Neutrophil (primary cell): ENCODE results near the gene TIE1.

Experiments
- H3K27ac ChIP-seq: fragments of 200-600 bp; sonication (generic); 2 replicates; pipeline ENCODE4 v1.5.1; 2016; ENCODE audit warnings: mild to moderate bottlenecking, moderate library complexity
- H3K27me3 ChIP-seq: fragments of 200-600 bp; sonication (generic); 2 replicates; pipeline ENCODE4 v1.6.0; 2016; ENCODE audit warnings: mild to moderate bottlenecking
- H3K36me3 ChIP-seq: fragments of 200-600 bp; sonication (generic); 2 replicates; pipeline ENCODE4 v1.5.1; 2017
- H3K4me1 ChIP-seq, 2 experiments: fragments of 200-600 bp in 1 of 2; sonication (generic) in 1 of 2; 1 replicate in 1 of 2; 2 replicates in 1 of 2; pipeline versions ENCODE4 v1.5.1 to v1.6.1; 2013 to 2016; ENCODE audit warnings: low read depth in 1 of 2, low read length in 1 of 2, mild to moderate bottlenecking in 1 of 2, moderate library complexity in 1 of 2; ENCODE audit not compliant: control insufficient read depth in 1 of 2, insufficient read depth in 1 of 2
- H3K4me3 ChIP-seq, 2 experiments: fragments of 200-600 bp in 1 of 2; sonication (generic) in 1 of 2; 1 replicate in 1 of 2; 2 replicates in 1 of 2; pipeline ENCODE4 v1.5.1; 2013 to 2016; ENCODE audit warnings: low read depth in 1 of 2, low read length in 1 of 2, mild to moderate bottlenecking in 1 of 2, moderate library complexity in 1 of 2
- H3K9me3 ChIP-seq: fragments of 200-600 bp; sonication (generic); 2 replicates; pipeline ENCODE4 v1.5.1; 2016
- TF ChIP-seq, protein P1 (sequence below): fragments of 200-600 bp; sonication (generic); IDR thresholded peaks from 2 replicates; pipeline ENCODE4 v1.5.1; 2016; ENCODE audit warnings: antibody characterized with exemption

Gene TIE1

DNA sequence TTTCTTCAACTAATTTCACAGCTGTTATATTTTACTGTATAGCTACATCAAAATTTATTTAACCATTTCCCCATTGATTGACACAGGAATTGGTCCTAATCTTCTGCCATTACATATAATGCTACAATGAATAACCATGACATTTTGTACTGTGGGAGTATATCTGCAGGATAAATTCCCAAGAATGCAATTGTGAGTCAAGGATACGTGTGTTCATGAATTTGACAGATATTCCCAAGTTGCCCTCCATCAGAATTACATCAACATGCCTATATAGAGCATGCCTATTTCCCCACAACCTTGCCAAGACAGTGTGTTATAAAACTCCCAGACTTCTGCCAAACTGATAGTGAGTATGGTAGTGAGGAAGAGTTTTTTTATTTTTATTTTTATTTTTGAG lies 2.7 kb upstream of the TIE1 start:
- TF ChIP-seq, protein P1, sequence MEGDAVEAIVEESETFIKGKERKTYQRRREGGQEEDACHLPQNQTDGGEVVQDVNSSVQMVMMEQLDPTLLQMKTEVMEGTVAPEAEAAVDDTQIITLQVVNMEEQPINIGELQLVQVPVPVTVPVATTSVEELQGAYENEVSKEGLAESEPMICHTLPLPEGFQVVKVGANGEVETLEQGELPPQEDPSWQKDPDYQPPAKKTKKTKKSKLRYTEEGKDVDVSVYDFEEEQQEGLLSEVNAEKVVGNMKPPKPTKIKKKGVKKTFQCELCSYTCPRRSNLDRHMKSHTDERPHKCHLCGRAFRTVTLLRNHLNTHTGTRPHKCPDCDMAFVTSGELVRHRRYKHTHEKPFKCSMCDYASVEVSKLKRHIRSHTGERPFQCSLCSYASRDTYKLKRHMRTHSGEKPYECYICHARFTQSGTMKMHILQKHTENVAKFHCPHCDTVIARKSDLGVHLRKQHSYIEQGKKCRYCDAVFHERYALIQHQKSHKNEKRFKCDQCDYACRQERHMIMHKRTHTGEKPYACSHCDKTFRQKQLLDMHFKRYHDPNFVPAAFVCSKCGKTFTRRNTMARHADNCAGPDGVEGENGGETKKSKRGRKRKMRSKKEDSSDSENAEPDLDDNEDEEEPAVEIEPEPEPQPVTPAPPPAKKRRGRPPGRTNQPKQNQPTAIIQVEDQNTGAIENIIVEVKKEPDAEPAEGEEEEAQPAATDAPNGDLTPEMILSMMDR: no peak
- H3K4me3 ChIP-seq: no peak overlapping the region
- no peaks in the 10 kb centered on the region for H3K9me3 ChIP-seq
- H3K4me1 ChIP-seq: no peaks in the 10 kb centered on the region
- H3K27me3 ChIP-seq: no peaks in the 10 kb centered on the region
- no peaks in the 10 kb centered on the region for H3K36me3 ChIP-seq
- H3K27ac ChIP-seq: no peak overlapping the region

GRCh38 chr1:43299101-43299500 lies 1.7 kb upstream of the TIE1 start:
- Histone ChIP-seq H3K27ac (no peak overlapping the region), H3K4me3 (no peak overlapping the region), H3K9me3 (no peaks in the 10 kb centered on the region), H3K36me3 (no peaks in the 10 kb centered on the region), H3K4me1 (no peaks in the 10 kb centered on the region), H3K27me3 (no peaks in the 10 kb centered on the region)
- TF ChIP-seq, protein P1: no peak

DNA sequence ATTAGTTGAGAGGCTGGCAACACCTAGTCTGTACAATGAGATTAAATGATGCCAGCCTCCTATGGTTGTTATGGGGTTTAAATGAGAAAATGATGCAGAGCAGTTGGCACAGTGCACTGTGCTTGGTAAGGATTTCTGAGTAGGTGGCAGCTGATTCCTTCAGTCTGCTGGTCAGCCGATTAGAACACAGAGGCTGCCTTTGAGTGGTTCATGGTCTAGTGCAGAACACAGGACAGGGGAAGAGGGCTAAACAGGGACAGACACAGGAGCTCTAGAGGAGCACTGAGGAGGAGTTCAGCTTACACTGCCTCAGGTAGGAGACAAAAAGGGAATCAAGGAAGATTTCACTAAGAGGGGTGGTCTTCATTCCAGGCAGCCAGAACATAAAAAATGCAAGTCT lies 1.4 kb downstream of the TIE1 start:
- Histone ChIP-seq H3K9me3 (no peaks in the 10 kb centered on the region), H3K4me3 (no peak overlapping the region), H3K27ac (no peak overlapping the region), H3K4me1 (no peaks in the 10 kb centered on the region), H3K27me3 (no peaks in the 10 kb centered on the region), H3K36me3 (no peaks in the 10 kb centered on the region)
- TF ChIP-seq, protein P1: no peak

DNA sequence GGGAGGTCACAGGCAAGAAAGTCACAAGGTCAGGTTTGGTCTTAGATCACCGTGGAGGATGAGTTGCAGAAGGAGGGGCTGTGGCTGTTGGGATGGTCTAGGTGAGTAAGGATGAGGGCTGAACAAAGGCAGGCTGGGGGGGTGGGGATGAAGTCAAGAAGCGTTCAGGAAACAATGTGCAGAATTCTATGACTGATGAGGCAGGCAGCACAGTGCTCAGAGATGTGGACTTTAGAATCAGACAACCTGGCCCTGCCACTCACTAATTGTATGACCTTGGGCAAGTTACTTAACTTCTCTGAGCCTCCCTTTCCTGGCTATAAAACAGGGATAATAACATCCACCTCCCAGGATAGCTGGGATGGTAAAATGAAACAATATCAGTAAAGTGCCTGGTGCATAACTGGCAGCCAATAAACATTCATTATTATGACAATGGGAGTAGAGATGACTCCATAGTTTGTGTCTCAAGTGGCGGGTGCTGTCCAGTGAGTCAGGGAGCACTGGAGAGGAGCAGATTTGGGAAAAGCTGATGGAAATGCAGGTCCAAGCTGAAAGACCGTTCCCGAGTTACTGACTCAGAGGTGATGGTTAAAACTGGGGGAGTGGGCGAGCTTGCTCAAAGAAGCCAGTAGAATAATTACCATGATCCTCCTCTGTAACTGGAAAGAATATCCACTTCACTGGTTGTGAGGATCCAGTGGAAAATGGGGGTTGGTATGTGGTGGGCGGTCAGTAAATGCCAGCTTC lies 2.1 kb downstream of the TIE1 start:
- H3K27ac ChIP-seq: no peak overlapping the region
- no peaks in the 10 kb centered on the region for H3K4me1 ChIP-seq

DNA sequence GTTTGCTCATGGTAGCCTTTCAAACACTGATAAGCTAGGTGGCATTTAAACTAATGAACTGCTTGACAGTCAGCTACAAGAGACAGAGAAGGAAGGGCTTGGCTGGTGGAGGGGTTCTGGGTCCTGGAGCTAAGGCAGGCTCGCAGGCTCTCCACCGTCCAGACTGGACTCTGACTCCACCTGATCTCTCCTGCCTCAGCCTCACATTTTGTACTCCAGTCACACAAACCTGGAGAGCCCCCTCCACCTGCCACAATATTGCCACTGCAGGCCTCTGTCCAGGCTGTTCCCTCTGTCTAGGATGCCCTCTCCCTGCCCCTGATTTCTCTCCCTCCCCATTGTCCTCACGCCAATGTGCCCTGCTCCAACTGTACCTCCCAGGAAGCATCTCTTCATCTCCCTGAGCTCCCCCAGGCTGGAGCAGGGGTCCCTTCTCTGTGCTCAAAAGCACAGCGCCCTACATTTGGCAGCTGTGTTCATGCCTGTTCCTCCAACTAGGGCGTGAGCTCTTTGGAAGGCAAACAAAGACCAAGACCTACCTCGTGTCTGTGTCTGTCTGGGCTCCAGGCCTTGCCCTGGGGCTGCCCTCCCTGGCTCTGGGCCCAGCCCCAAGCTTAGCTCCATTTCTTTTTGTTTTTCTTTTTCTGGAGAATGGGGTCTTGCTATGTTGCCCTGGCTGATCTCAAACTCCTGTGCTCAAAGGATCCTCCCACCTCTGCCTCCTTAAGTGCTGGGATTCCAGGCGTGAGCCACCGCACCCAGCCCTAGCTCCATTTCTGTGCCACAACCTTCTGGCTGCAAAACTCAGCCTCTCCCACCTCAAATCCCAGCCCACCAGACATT lies 2.9 kb downstream of the TIE1 start:
- Histone ChIP-seq H3K4me1 (no peaks in the 10 kb centered on the region), H3K27me3 (no peaks in the 10 kb centered on the region), H3K27ac (no peak overlapping the region), H3K9me3 (no peaks in the 10 kb centered on the region), H3K36me3 (no peaks in the 10 kb centered on the region), H3K4me3 (no peak overlapping the region)
- TF ChIP-seq, protein P1: no peak

More for the DNA sequence above, 2.1 kb downstream of the TIE1 start:
- no peak overlapping the region for H3K4me3 ChIP-seq
- H3K36me3 ChIP-seq: no peaks in the 10 kb centered on the region
- TF ChIP-seq, protein P1: no peak
- H3K27me3 ChIP-seq: no peaks in the 10 kb centered on the region
- no peaks in the 10 kb centered on the region for H3K9me3 ChIP-seq
